Measurements from ENCODE around the gene DOK7.
"Not testable (repeated sequence)": the region's sequence is repeated elsewhere in the genome, so short reads cannot be mapped to it uniquely, and the experiment has no call there.

DOK7 gene

GRCh38 chr4:3444351-3445110, 18.6 kb upstream of the DOK7 start:
- no peak for DNase-seq

- no peak for DNase-seq
Measured at GRCh38 chr4:3445111-3445820, 17.8 kb upstream of the DOK7 start.

GRCh38 chr4:3445829-3446545, 17.1 kb upstream of the DOK7 start:
- DNase-seq = no peak

GRCh38 chr4:3446631-3447320, 16.3 kb upstream of the DOK7 start:
- DNase-seq = no peak

GRCh38 chr4:3447431-3448395, 15.4 kb upstream of the DOK7 start:
- no peak for DNase-seq

GRCh38 chr4:3449047-3449573, 14.0 kb upstream of the DOK7 start:
- no peak for DNase-seq

- DNase-seq = no peak
Measured at GRCh38 chr4:3449574-3450534, 13.3 kb upstream of the DOK7 start.

GRCh38 chr4:3450643-3451042, 12.5 kb upstream of the DOK7 start:
- DNase-seq = no peak

GRCh38 chr4:3451956-3452355, 11.2 kb upstream of the DOK7 start:
- DNase-seq = no peak

GRCh38 chr4:3452376-3452775, 10.7 kb upstream of the DOK7 start:
- no peak for DNase-seq

GRCh38 chr4:3455596-3455995, 7.5 kb upstream of the DOK7 start:
- DNase-seq = not testable (repeated sequence)

GRCh38 chr4:3458371-3458770, 4.7 kb upstream of the DOK7 start:
- no peak for DNase-seq

- not testable (repeated sequence) for DNase-seq
Measured at GRCh38 chr4:3459156-3459555, 4.0 kb upstream of the DOK7 start.

- DNase-seq = no peak
Measured at GRCh38 chr4:3460926-3461325, 2.2 kb upstream of the DOK7 start.

- peak; percentile 18 for DNase-seq
Measured at GRCh38 chr4:3461515-3462291, 1.4 kb upstream of the DOK7 start.

- no peak for DNase-seq
Measured at GRCh38 chr4:3462321-3462789, 751 bp upstream of the DOK7 start.

- DNase-seq = no peak
Measured at GRCh38 chr4:3463556-3464348, 646 bp downstream of the DOK7 start.

- no peak for DNase-seq
Measured at GRCh38 chr4:3464349-3464905, 1.3 kb downstream of the DOK7 start.

Data from DMS 273 treated with DMSO at 0.1 percent for 48 hours (cell line).